B cell (primary cell): Measurements from ENCODE around the gene PPP2R5A. TPM values are rescaled to one million over a fixed set of nuclear protein-coding genes. Genes with fewer than 3 reads are reported as not detected.

ENCODE experiments used
- ATAC-seq: fragments of 200-7000 bp; cut with Tn5 transposase; one replicate; pipeline ENCODE4 v1.10.0; 2021; ENCODE audit warnings: low read depth, mild to moderate bottlenecking, moderate number of reproducible peaks, moderate library complexity
- CTCF ChIA-PET: fragments of 350-600 bp; sonication (Branson Sonifier 250); formaldehyde crosslinking; loops from one replicate; lab custom pipeline; 2021; ENCODE audit warnings: antibody characterized with exemption, inconsistent platforms; lab: Charles Lee
- POLR2A ChIA-PET: fragments of 350-600 bp; sonication (Branson Sonifier 250); formaldehyde crosslinking; loops from one replicate; lab custom pipeline; 2021; ENCODE audit warnings: antibody characterized with exemption; lab: Charles Lee
- DNase-seq: peaks from one replicate; pipeline ENCODE4 v3.0.0; 2013
- H2AFZ ChIP-seq: 2 replicates; pipeline ENCODE4 v1.6.1; 2012; ENCODE audit warnings: mild to moderate bottlenecking, low read depth, low read length; ENCODE audit not compliant: insufficient read depth, poor library complexity, severe bottlenecking
- H3K27ac ChIP-seq, 2 donors: 1 replicate in 1 of 2; 2 replicates in 1 of 2; pipeline ENCODE4 v1.5.1; 2012 to 2013; ENCODE audit warnings: low read length in 2 of 2, mild to moderate bottlenecking in 2 of 2, moderate library complexity in 1 of 2
- H3K27me3 ChIP-seq, 4 experiments: fragments of 200-600 bp in 1 of 4; sonication (generic) in 1 of 4; replicated peaks in 1 of 4; 1 replicate in 2 of 4; 2 replicates in 2 of 4; pipeline versions ENCODE4 v1.6.1 to v1.7.0; 2013 to 2016; ENCODE audit warnings: low read length in 3 of 4, mild to moderate bottlenecking in 2 of 4, mixed read lengths in 1 of 4, moderate library complexity in 1 of 4; ENCODE audit not compliant: insufficient read depth in 4 of 4, control insufficient read depth in 3 of 4; ENCODE audit errors: control extremely low read depth in 1 of 4
- H3K36me3 ChIP-seq, 2 experiments: replicated peaks in 1 of 2; 1 replicate in 1 of 2; 2 replicates in 1 of 2; pipeline versions ENCODE4 v1.6.1 to v1.7.1; 2013; ENCODE audit warnings: low read length in 1 of 2; ENCODE audit not compliant: insufficient read depth in 2 of 2, control insufficient read depth in 1 of 2; ENCODE audit errors: control extremely low read depth in 1 of 2, extremely low read depth in 1 of 2
- H3K4me1 ChIP-seq, 2 donors: fragments of 200-600 bp in 1 of 2; sonication (generic) in 1 of 2; 1 replicate in 1 of 2; 2 replicates in 1 of 2; pipeline versions ENCODE4 v1.5.1 to v1.6.1; 2013 to 2017; ENCODE audit warnings: low read length in 2 of 2; ENCODE audit not compliant: control insufficient read depth in 2 of 2, insufficient read depth in 2 of 2
- H3K4me2 ChIP-seq: replicated peaks from 2 replicates; pipeline ENCODE3; 2012; ENCODE audit warnings: mild to moderate bottlenecking, low read depth, low read length; ENCODE audit not compliant: poor library complexity, severe bottlenecking
- H3K4me3 ChIP-seq, 5 experiments: fragments of 200-600 bp in 1 of 5; sonication (generic) in 1 of 5; 1 replicate in 3 of 5; 2 replicates in 2 of 5; pipeline versions ENCODE4 v1.5.1 to v1.7.0; 2011 to 2016; ENCODE audit warnings: low read length in 4 of 5, mild to moderate bottlenecking in 4 of 5, low read depth in 2 of 5, control low read depth in 1 of 5, moderate library complexity in 1 of 5; ENCODE audit not compliant: insufficient read depth in 1 of 5; ENCODE audit errors: control extremely low read depth in 1 of 5, extremely low read depth in 1 of 5
- H3K79me2 ChIP-seq: fragments of 200-600 bp; sonication (generic); one replicate; pipeline ENCODE4 v1.6.0; 2016; ENCODE audit warnings: low read length; ENCODE audit not compliant: control insufficient read depth, insufficient read depth
- H3K9ac ChIP-seq: fragments of 200-600 bp; sonication (generic); 2 replicates; pipeline ENCODE4 v1.6.1; 2017; ENCODE audit warnings: mild to moderate bottlenecking, low read length, moderate library complexity
- H3K9me3 ChIP-seq, 3 donors: one replicate each; pipeline versions ENCODE4 v1.6.1 to v1.7.1; 2013; ENCODE audit warnings: low read length in 2 of 3; ENCODE audit not compliant: control insufficient read depth in 2 of 3, insufficient read depth in 1 of 3; ENCODE audit errors: control extremely low read depth in 1 of 3
- H4K20me1 ChIP-seq: 2 replicates; pipeline ENCODE4 v1.6.0; 2012; ENCODE audit warnings: mild to moderate bottlenecking, low read length; ENCODE audit not compliant: insufficient read depth, control insufficient read depth, poor library complexity, severe bottlenecking
- H3K27ac Mint-ChIP-seq: one replicate; pipeline ENCODE4 v1.8.0; 2021; ENCODE audit warnings: mixed read lengths
- H3K27me3 Mint-ChIP-seq: one replicate; pipeline ENCODE4 v1.8.0; 2021; ENCODE audit warnings: mixed read lengths
- H3K4me1 Mint-ChIP-seq: one replicate; pipeline ENCODE4 v1.8.0; 2021; ENCODE audit warnings: mixed read lengths
- H3K4me3 Mint-ChIP-seq: one replicate; pipeline ENCODE4 v1.8.0; 2021; ENCODE audit warnings: mixed read lengths
- H3K9me3 Mint-ChIP-seq: one replicate; pipeline ENCODE4 v1.8.0; 2022; ENCODE audit warnings: mixed read lengths; ENCODE audit not compliant: insufficient read depth
- CTCF ChIP-seq: fragments of 200-600 bp; IDR thresholded peaks from one replicate; pipeline ENCODE4 v1.8.0; 2022; ENCODE audit warnings: antibody characterized with exemption, mild to moderate bottlenecking
- EZH2 ChIP-seq: IDR thresholded peaks from 2 replicates; pipeline ENCODE4 v1.6.1; 2012; ENCODE audit warnings: borderline replicate concordance, low read depth, mild to moderate bottlenecking, moderate library complexity, low read length; ENCODE audit not compliant: insufficient read depth, poor library complexity, severe bottlenecking
- WGBS: methylation state at CpG from one replicate; pipeline ENCODE4 v1.1.5; 2013; ENCODE audit warnings: missing lambda C conversion rate; ENCODE audit not compliant: insufficient coverage; 5-methylcytosine and 5-hydroxymethylcytosine counted together
- intact Hi-C: fragments of 100-400 bp; cut with micrococcal nuclease; formaldehyde crosslinking; loops from one replicate; pipeline ENCODE4 v1.10.0; 2022
- polyA plus RNA-seq: library from polyadenylated mRNA; depleted of rRNA; stranded (reverse); fragments of >200 nt; gene quantifications from 2 replicates; pipeline ENCODE4 v1.2.3, GENCODE V29; 2012
- total RNA-seq, 2 donors: library from RNA; stranded (reverse); fragments of 120-200 nt in 1 of 2; gene quantifications; 1 replicate in 1 of 2; 2 replicates in 1 of 2; pipeline versions ENCODE4 v1.2.3 to v1.2.4, GENCODE V29; 2013 to 2022

Gene PPP2R5A
- total and polyA plus RNA-seq, 2 donors (not counting 1 experiment from before 2014, with no cell fraction given) = 22.4 to 43.4 TPM

GRCh38 chr1:212381397-212382035, 96.3 kb downstream of the PPP2R5A start:
- no peak for TF ChIP-seq CTCF
- no peak for TF ChIP-seq EZH2
- POLR2A ChIA-PET = no interaction called here

DNA sequence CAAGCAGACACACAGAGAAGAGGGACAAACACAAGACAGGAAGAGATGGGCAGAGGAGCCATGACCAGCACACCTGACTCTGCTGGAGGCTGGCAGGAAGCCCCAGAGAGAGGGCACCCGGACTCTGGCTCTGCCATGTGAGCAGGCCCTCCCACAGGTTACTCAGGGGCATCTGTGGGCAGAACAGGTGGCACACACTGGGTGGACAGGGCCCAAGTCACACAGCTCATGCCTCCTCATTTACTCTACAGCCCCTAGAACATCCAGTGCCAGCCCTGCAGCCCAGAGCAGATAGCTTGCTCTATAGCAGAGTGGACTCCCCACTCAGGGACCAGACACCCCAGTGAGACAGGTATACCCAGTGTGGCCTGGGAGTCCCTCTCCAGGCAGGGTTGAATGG, 100.8 kb downstream of the PPP2R5A start:
- Histone ChIP-seq H3K27me3 (no peaks in the 10 kb centered on the region), H2AFZ (no peak overlapping the region), H3K9ac (no peak overlapping the region), H3K4me1 (no peaks in the 10 kb centered on the region), H3K36me3 (peaks cover 20 to 66% of the 10 kb centered on the region in 2 experiments), H3K9me3 (peaks cover 2 to 12% (median 5%) of the 10 kb centered on the region in 3 donors), H3K4me3 (no peak overlapping the region), H4K20me1 (peaks cover 11% of the 10 kb centered on the region), H3K27ac (no peak overlapping the region), H3K4me2 (no peak overlapping the region), H3K79me2 (peaks cover 25% of the 10 kb centered on the region)
- Mint-ChIP-seq H3K27ac (no peak overlapping the region), H3K9me3 (peaks cover 2% of the 10 kb centered on the region), H3K4me3 (no peak overlapping the region), H3K27me3 (no peaks in the 10 kb centered on the region), H3K4me1 (no peaks in the 10 kb centered on the region)
- ChIA-PET POLR2A (no interaction called here), CTCF (interaction anchor here (1.2 kb wide), 1 partner anchor 19 kb away, joined by 3 read pairs; no protein-coding TSS in a partner anchor)
- DNase-seq (no peak), ATAC-seq (no peak)
- TF ChIP-seq CTCF (no peak), EZH2 (no peak)
- intact Hi-C loops = no loop called here
- 100% methylated on average over 1 of the region's 1 CpG for WGBS

More at GRCh38 chr1:212381397-212382035, 96.3 kb downstream of the PPP2R5A start:
- Mint-ChIP-seq H3K27me3 (no peaks in the 10 kb centered on the region), H3K4me1 (no peaks in the 10 kb centered on the region), H3K9me3 (no peaks in the 10 kb centered on the region), H3K4me3 (no peak overlapping the region), H3K27ac (no peak overlapping the region)
- ATAC-seq (no peak), DNase-seq (no peak)
- intact Hi-C loops = no loop called here
- Histone ChIP-seq H3K36me3 (peaks cover 12 to 83% of the 10 kb centered on the region in 2 experiments), H2AFZ (no peak overlapping the region), H3K79me2 (peaks cover 4% of the 10 kb centered on the region), H3K4me1 (no peaks in the 10 kb centered on the region), H3K9ac (no peak overlapping the region), H3K4me2 (no peak overlapping the region), H4K20me1 (no peaks in the 10 kb centered on the region), H3K4me3 (no peak overlapping the region), H3K27ac (no peak overlapping the region), H3K27me3 (no peaks in the 10 kb centered on the region), H3K9me3 (no peaks in the 10 kb centered on the region)
- 81% methylated on average over 2 of the region's 4 CpGs for whole genome bisulfite sequencing
- CTCF ChIA-PET = interaction anchor here (2.1 kb wide), 1 partner anchor 13 kb away, joined by 6 read pairs; no protein-coding TSS in a partner anchor
